Peyer's patch (tissue), 4 donors: ENCODE data around the gene BCAS3. TPM values are rescaled to one million over a fixed set of nuclear protein-coding genes. Genes with fewer than 3 reads are reported as not detected.

ENCODE experiments used
- DNase-seq, 3 donors: peaks; one replicate each; pipeline ENCODE4 v3.0.0-alpha.2; 2017 to 2019
- H3K27ac ChIP-seq, 4 donors: fragments of 200-600 bp; sonication (generic); one replicate each; pipeline ENCODE4 v1.5.1; 2016 to 2019
- H3K27me3 ChIP-seq, 2 donors: fragments of 200-600 bp; sonication (generic); one replicate each; pipeline ENCODE4 v1.5.1; 2019
- H3K36me3 ChIP-seq, 3 donors: fragments of 200-600 bp; sonication (generic); one replicate each; pipeline ENCODE4 v1.5.1; 2016 to 2019
- H3K4me1 ChIP-seq, 4 donors: fragments of 200-600 bp; sonication (generic); one replicate each; pipeline ENCODE4 v1.5.1; 2016 to 2019
- H3K4me3 ChIP-seq, 4 donors: fragments of 200-600 bp; sonication (generic); 1 replicate in 3 of 4; 2 replicates in 1 of 4; pipeline ENCODE4 v1.5.1; 2016 to 2019; ENCODE audit warnings: mild to moderate bottlenecking in 1 of 4
- H3K9me3 ChIP-seq, 4 donors: fragments of 200-600 bp; sonication (generic); one replicate each; pipeline ENCODE4 v1.5.1; 2016 to 2019; ENCODE audit warnings: mild to moderate bottlenecking in 1 of 4
- CTCF ChIP-seq, 6 experiments: fragments of 450-650 bp in 4 of 6; fragments of 200-600 bp in 2 of 6; sonication (generic) in 1 of 6; IDR thresholded peaks; one replicate each; pipeline ENCODE4 v1.5.1; 2017 to 2019; ENCODE audit warnings: antibody characterized with exemption in 6 of 6, mild to moderate bottlenecking in 3 of 6, moderate library complexity in 1 of 6
- POLR2A ChIP-seq, 2 donors: fragments of 450-650 bp; IDR thresholded peaks; one replicate each; pipeline ENCODE4 v1.5.1; 2017; ENCODE audit warnings: antibody characterized with exemption in 2 of 2, mild to moderate bottlenecking in 2 of 2, moderate library complexity in 2 of 2
- total RNA-seq, 4 donors: library from RNA; depleted of rRNA; stranded (reverse); fragments of >200 nt; gene quantifications; one replicate each; pipeline ENCODE4 v1.1.0, GENCODE V29; 2016

BCAS3 gene
- total RNA-seq, 4 donors from 2014 or later = 25.7 to 109 (median 57.1) TPM

GRCh38 chr17:60646701-60647100 is 30.9 kb upstream of the BCAS3 start:
- TF ChIP-seq CTCF (IDR thresholded peaks at IDR 0.05) = no peak
- no peak for TF ChIP-seq POLR2A (IDR thresholded peaks at IDR 0.05)
- no peak for DNase-seq
- Histone ChIP-seq H3K27me3 (no peaks in the 10 kb centered on the region), H3K9me3 (no peaks in the 10 kb centered on the region), H3K36me3 (peaks cover 0 to 44% (median 0%) of the 10 kb centered on the region in 3 donors), H3K4me1 (no peaks in the 10 kb centered on the region), H3K27ac (no peak overlapping the region), H3K4me3 (no peak overlapping the region)

- H3K4me3 ChIP-seq = no peak overlapping the region
- no peaks in the 10 kb centered on the region for H3K4me1 ChIP-seq
- no peaks in the 10 kb centered on the region for H3K27me3 ChIP-seq
- H3K9me3 ChIP-seq = no peaks in the 10 kb centered on the region
- peaks cover 0 to 44% (median 0%) of the 10 kb centered on the region in 3 donors for H3K36me3 ChIP-seq
- H3K27ac ChIP-seq = no peak overlapping the region
- DNase-seq = no peak
- no peak for TF ChIP-seq CTCF (IDR thresholded peaks at IDR 0.05)
- TF ChIP-seq POLR2A (IDR thresholded peaks at IDR 0.05) = no peak
Observed at GRCh38 chr17:60647705-60648104, 29.9 kb upstream of the BCAS3 start.

GRCh38 chr17:60652454-60653247 is 25.0 kb upstream of the BCAS3 start:
- Histone ChIP-seq H3K4me1 (no peaks in the 10 kb centered on the region), H3K27me3 (no peaks in the 10 kb centered on the region), H3K27ac (no peak overlapping the region), H3K36me3 (peaks cover 0 to 51% (median 0%) of the 10 kb centered on the region in 3 donors), H3K9me3 (no peaks in the 10 kb centered on the region), H3K4me3 (no peak overlapping the region)
- DNase-seq = no peak
- TF ChIP-seq CTCF (IDR thresholded peaks at IDR 0.05) (no peak), POLR2A (IDR thresholded peaks at IDR 0.05) (no peak)

- Histone ChIP-seq H3K27me3 (no peaks in the 10 kb centered on the region), H3K36me3 (peaks cover 0 to 51% (median 0%) of the 10 kb centered on the region in 3 donors), H3K4me3 (no peak overlapping the region), H3K4me1 (no peaks in the 10 kb centered on the region), H3K9me3 (no peaks in the 10 kb centered on the region), H3K27ac (no peak overlapping the region)
- DNase-seq = no peak
- TF ChIP-seq POLR2A (IDR thresholded peaks at IDR 0.05) (no peak), CTCF (IDR thresholded peaks at IDR 0.05) (no peak)
Observed at GRCh38 chr17:60653569-60653968, 24.1 kb upstream of the BCAS3 start.

- H3K4me3 ChIP-seq = no peak overlapping the region
- H3K4me1 ChIP-seq = no peaks in the 10 kb centered on the region
- peaks cover 0 to 21% (median 0%) of the 10 kb centered on the region in 3 donors for H3K36me3 ChIP-seq
- no peak overlapping the region for H3K27ac ChIP-seq
- no peak for DNase-seq
- TF ChIP-seq CTCF (IDR thresholded peaks at IDR 0.05) (no peak), POLR2A (IDR thresholded peaks at IDR 0.05) (no peak)
- no peaks in the 10 kb centered on the region for H3K27me3 ChIP-seq
- no peaks in the 10 kb centered on the region for H3K9me3 ChIP-seq
Observed at GRCh38 chr17:60656499-60656898, 21.2 kb upstream of the BCAS3 start.
